Stimulated activated CD4-positive, alpha-beta T cell treated with anti-CD3 and anti-CD28 coated beads, Interleukin-12 subunit alpha, Interleukin-12 subunit beta, amount 100 ng/mL, for 24 hours (primary cell): ENCODE results near the gene GAB1.

ENCODE experiments used
- DNase-seq, 2 experiments: peaks; one replicate each; pipeline ENCODE4 v3.0.0-alpha.2; 2020; ENCODE audit warnings: low read depth in 2 of 2

Gene GAB1

DNA sequence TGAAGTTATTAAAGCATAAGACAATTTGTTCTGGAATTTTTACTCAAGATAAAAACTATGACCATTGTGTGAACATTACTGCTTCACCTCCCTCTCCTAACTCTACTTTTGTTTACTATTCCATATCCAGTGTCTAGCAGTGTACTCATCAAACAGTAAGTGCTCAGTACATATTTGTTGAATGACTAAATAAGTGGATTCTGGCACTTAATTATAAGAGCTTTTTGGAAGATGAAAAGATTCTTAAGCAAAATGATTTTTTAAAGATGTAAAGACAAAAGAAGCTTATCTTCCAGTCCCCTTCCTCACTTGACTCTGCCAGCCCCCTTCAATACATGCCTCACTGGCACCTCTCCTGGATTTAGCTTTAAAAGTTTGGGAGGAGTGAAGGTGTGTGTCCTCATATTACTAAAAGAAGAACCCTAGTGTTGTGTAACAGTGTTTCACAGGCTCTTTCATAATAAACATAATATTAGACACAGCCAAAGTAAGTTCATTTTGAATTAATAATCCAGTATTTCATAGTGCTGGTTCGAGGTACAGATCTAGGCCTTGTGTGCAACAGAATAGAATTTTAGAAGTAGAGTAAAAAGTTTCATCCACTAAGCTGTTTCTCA is 53.0 kb downstream of the GAB1 start:
- no peak for DNase-seq

DNA sequence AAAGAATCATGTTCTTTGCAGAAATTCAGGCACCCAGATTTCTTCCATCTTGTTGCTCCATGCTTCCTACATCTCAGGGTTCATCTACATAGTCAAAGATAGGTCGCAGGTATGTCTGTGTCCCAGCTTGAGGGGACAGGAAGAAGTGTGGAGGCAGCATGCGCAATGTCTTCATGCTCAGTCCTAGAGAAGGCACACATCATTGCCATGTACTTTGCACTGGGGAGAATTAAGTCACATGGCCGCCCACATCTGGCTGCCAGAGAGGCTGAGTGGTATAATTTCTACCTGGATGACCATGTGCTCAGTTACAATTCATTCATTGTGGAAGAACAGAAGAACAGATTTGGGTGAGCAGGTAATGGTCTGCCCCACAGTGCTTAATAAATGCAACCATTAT is 54.1 kb downstream of the GAB1 start:
- no peak for DNase-seq

DNA sequence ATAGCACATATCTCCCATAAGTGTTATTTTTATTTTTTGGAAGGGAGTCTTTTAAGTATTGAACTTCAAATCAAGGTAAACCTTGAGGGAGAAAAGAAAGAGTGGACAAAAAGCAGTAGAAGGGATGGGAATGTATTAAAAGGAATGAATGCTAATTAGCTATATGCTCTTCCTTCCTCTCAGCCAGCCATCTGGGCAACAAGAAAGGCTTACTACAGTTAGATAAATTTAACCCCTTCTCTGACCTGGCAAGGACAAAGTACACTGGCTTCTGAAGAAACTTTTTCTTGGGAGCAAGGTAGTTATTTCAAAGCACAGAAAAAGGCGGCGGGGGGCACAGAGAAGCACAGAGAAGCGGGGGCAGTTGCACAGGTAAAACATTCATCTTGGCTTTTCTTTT is 54.6 kb downstream of the GAB1 start:
- DNase-seq = no peak

DNA sequence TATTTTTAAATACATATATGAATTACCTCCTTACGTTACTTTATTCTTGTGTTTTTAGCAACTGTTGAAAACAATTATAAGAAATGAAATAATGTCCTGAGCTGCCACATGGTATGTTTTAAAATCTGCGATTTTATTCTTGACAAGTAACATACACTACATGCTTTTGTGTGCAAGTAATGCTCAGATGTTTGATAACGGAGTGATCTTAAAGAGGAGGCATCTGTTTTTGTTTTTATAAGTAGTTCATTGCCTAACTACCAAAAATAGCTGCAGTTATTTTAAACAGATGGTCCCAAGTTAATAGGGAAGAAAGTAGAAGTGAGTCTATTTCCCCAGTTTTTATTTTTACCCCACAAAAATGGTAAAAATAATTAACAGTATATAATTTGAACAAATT is 55.2 kb downstream of the GAB1 start:
- no peak for DNase-seq

DNA sequence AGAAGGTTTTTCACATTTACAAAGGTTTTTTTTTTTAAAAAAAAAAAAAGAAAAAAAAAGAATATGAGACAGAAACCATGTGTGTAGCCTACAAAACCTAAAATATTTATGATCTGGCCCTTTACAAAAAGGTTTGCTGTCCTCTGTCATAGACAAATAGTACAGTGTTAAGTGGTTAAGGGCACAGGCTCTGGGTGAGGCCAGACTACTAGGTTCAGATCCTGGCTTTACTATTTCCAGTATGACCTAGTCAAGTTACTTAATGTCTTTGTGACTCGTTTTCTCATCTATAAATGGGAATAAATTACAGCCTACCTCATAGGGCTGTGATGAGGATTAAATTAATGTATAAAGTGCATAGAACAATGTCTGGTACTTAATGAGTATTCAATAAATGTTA is 56.5 kb downstream of the GAB1 start:
- DNase-seq = no peak

DNA sequence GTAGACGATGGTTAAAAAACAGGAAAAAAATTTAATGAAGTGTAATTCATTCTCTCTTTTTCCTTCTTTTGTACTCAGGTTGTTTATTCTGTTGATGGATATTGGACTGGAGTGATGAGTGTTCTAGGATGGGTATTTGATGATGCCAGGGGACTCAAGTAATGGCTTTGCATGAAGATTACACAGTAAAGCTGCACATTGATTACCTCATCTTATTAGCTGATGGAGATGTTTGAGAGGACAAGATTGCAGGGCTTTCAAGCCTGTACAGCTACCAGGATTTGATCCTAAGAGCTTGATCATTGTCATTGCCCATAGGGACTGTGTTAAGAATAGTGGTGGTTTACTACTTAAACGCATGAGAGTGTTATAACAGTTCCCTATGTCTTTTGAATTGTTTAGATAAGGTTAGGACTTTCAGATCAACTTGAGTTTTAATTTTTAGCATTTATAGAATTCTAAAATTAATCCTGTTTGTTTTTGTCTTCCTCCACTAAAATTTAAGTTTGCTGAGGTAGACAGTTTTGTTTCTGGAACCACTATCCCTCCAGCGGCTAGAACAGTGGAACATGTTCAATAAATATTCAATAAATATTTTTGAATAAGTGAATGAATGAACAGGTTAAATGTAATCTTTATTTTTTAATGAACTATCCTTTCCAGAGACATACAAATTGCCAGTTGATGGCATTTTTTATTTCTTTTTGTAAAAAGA is 58.2 kb downstream of the GAB1 start:
- DNase-seq = no peak

DNA sequence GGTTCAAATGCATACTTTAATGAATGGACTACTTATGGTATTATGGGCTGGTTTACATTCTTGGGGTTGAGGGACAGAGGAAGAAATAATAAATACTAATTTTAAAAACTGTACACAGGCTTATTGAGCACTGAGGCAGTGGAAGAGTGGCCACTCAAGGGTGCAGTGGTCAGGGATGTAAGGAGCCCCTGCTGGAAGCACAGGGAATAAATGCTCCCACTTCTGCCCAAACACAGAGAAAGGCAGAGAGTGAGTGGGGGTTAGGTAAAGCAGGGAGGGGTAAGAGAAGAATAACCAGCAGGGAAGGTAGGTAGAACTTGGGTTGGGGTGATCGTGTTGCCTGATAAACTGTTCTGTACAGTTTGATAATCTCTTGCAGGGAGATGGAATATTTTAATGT is 60.0 kb downstream of the GAB1 start:
- no peak for DNase-seq

DNA sequence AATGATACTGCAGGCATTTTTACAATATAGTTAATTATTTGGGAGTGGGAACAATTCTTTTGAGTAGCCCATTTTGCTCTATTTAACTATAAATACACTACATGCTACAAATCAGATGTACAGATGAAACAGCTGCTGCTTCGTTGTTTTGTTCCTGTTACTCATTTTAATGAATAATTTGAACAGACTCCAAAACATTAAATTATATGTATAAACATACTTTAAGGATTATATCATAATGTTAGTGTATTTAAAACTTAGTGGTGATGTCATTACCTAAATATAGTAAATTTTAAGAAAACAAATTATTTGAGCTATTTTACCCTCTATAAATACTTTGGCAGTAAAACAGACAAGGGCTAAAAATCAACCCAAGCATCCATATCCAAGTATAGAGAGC is 60.7 kb downstream of the GAB1 start:
- DNase-seq = no peak

DNA sequence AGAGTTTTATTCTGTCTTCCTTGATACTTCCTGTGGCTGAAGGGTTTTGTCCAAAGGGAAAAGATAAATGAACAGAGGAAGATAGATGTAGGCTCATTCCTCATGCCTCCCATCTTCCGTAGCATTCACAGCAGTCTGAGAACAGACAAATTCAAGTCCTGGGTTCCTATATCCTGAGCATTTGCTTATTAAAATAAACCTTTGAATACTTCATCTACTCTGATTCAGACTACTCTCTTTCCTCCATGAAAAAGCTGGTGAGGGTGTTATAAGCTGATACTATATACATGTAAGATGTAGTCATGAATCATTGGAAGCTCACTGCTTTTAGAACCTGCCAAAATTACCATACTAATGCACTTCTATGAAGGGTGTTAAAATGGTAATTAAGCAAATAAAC is 61.2 kb downstream of the GAB1 start:
- no peak for DNase-seq

DNA sequence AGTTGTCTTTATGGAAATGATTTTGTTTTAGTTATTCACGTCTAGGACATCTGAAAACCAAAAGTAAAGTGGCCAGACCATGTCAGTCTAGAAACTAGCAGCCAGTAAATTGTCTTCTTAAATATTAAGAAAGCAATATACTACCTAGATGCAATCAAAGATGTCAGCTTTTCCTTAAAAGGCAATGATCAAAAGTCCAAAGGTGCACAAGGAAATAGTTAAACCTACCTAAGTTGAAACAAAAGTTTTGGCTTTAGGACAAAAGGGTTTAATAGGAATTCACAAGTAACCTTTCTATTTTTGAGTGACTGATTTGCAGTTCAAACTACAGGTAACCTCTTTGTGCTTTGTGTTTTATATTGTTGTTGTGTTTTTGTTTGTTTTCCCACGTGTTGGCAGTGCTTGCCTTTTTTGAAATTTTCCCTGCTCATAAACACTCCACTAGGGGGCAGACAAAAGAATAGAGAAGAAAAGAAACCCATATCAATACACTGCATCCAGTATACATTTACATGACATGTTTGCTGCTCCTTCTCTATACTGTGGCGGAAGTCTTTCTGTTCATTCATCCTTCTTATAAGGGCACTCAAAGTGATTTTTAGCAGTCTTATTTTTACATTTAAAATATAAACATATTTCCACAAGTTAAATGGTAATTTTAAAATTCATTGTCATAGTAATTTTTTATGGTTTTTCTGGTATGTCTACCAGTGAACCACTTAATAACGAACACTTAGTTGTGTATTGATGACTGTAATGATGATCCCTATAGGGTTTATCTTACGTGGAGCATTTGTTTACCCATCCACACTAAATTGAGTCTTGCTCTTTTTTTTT is 62.7 kb downstream of the GAB1 start:
- no peak for DNase-seq

DNA sequence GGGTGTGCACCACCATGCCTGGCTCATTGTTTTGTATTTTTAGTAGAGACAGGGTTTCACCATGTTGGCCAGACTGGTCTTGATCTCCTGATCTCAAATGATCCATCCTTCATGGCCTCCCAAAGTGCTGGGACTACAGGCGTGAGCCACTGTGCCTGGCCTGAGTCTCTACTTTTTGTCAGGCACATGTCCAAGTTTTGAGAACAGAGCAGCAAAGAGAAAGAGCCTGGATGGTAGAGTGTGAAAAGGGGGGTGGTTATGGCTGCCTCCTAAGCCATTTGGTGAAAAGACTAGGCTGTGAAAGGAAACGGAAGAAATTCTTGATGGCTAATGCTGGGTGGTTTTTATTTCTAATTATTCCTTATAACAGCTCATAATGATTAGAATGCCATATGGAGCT is 63.4 kb downstream of the GAB1 start:
- DNase-seq = no peak

DNA sequence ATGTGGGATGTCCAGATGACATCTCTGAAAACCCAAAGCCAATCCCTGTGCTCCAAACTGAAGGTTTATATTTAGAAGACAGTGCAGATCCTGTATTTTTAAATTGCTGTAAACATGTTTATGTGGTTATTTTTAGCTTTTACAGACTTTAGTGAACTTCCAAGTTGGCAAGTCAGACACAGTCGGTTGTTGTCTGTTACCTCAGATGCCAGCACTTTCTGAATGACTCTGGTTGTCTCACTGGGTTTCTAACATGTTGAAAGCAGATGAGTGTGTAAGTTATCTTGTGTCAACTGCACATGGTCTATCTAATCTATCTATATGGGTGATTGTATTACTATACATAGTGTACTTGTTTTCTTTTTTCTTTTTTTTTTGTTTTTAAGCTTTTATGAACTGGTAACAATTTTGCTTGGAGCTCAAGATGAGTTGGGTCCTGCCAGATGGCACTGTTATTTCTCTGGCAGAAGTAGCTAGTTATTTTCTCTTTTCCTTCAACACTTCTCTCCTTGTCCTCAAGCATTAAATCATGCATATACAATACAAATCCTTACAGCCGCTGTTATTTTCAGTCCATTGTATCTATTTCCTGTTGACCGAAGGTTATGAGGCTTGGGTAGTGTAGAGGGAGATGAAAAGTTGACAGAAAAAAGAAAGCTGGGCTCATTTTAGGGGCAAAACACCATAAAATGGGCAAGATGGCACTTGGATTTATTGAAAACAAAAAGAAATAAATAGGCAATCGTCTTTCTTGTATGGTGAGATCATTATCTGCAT is 66.3 kb downstream of the GAB1 start:
- DNase-seq = no peak

DNA sequence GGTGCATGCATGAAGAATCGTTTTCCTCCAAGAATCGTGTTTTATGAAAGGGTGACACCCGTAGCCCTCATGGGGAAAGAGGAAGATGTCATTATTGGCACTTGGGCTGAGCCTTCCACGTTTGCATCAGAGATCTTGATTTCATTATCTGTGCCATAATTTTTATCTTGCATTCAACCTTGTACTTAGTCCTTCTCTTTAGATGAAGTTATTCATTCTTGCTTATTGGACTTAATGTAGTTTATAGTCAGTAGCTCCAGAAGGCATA is 66.8 kb downstream of the GAB1 start:
- no peak for DNase-seq

DNA sequence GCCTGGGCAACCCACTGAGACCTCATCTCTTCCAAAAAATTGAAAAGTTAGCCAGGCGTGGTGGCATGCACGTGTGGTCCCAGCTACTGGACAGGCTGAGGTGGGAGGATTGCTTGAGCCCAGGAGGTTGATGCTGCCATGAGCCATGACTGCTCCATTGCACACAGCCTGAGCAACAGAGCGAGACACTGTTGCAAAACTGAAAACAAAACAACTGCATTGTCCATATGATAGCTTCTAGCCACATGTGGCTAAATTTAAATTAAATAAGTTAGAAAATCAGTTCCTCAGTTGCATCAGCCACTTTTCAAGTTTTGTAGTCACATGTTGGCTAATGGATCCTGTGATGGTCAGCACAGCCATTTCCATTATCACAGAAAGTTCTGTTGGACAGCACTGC is 67.9 kb downstream of the GAB1 start:
- DNase-seq = no peak

DNA sequence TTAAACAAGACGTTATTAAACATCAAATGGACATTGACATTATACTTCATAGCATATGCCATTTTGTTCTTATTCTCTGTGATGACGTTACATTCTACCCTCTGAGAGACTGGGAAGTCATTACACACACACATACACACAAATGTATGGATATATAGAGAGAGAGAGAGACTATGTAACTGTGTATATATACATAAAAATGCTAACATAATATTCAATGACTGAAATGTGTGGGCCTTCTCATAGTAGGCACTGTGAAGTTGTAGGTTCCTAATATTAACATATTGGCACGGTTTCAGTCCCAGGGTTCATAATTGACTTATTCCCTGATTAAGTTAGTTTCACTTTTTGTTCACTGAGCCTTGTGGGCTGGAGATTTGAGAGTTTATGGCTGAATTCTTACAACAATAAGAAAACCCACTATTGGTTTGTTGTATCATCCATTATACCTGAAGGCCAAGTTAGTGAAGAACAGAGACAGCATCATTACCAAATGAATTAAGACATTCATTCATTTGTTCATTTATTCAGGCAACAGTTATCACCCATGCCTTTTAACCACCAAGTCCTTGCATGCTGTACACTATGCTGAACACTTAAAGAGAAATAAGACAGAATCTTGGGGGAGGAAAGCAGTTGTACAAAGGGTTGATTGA is 68.5 kb downstream of the GAB1 start:
- DNase-seq = no peak

DNA sequence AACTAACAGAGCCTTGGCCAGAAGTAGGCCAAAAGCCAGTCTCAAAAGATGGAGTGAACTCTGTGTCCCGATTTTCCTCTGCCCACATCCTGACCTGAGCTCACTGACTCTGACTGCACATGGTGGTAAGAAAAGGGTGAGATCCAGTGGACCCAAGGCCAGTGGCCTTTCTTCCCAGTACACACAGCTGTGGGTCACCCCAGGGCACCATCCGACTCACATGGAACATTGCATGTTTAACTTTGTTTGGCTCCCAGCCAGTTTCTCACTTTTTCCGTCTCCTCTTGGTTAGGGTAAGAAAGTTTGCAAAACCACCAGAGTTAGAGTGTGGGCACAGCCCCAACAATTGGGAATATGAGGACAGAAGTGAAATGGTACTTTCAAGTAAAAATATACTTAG is 69.8 kb downstream of the GAB1 start:
- DNase-seq = peak in 1 of 2 experiments; percentile 17

DNA sequence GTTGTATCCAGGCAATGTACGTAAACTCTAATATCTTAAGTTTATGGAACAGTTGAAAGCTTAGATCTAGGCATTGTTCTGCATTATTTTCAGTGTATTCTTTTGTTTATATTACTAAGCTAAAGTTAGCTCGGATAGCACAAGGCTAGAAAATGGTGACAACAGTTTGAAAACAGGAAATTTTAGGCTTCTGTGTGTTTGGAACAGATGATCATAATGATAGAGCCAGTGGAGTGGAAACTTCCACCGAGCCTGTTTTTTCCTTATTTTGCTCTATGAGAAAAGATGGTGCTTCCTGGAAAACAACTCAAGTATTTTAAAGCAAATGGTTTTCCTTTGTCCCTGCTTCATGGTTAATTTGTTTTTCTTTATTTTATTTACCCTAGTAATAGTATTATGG is 70.8 kb downstream of the GAB1 start:
- DNase-seq = no peak

DNA sequence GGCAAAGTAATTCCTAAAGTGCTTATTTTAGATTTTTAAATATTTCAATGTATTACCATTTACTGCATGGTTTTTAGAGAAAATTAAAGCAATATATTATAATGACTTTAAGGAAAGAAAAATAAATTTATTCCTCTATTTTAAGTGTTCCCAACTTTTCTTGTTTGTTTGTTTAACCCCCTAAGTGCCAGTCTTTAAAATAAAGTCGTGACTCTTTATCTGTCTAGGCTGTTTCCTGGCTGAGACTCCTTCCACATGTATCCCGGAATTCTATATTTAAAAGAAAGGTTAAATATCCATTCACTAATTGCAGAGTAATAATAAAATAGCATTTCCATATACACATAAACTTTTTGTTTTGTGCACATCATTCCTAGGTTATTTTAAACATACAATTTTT is 71.2 kb downstream of the GAB1 start:
- no peak for DNase-seq

DNA sequence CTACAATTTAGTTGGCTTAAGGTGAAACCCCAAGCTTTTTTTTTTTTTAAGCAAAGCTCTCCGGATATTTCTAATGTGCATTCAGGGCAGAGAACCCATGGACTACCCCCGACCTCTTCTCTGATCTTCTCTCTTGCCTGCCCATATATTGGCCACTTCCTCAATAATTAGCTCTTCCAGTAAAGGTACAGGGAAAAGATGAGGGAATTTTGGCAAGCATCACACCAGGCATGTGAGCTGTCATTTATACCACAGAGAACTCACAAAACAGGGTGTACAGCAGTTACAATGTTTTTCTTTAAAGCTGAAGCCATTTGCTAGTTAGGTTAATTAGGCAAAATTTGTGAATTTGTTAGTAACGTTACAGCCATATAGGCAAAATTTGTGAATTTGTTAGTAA is 73.3 kb downstream of the GAB1 start:
- DNase-seq = no peak

DNA sequence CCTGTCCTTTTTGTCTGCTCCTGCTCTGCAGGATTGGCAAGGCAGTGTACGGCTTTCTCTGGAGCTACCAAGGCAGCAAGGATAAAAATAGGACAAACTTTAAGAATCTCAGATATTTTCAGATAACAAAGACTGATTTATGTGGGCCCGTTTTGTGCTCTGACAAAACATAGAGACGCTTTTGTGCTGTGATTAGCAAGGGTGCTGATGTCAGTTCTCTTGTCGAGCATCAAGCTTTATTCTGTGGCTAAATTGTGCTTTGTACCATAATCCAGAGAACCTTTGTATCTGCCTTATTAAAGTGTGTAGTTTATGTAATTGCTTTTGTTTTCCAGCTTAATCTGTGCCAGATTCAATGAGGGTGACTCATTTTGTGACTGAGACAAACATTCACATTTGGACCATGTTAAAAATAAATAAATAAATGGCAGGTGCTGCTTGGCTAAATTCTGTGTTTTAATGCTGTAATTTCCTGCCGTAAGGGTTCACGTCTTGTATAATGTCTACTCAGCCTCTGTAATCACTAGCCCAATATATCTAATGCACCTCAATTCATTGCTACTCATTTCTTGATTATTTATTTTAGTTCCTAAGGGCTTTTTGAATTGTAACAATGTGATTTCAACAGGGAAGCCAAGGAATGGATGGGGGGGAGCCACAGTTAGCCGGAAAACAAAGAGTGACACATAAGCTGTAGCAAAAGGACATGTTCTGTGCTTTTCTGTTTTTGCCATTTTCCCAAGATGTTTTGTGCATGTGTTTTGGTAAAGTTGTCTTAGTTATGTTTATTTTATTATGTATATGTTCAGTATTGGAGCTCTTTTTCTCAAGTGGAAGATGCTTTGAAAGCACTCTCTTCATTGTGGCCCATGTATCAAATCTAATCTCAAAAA is 75.1 kb downstream of the GAB1 start:
- DNase-seq = no peak

DNA sequence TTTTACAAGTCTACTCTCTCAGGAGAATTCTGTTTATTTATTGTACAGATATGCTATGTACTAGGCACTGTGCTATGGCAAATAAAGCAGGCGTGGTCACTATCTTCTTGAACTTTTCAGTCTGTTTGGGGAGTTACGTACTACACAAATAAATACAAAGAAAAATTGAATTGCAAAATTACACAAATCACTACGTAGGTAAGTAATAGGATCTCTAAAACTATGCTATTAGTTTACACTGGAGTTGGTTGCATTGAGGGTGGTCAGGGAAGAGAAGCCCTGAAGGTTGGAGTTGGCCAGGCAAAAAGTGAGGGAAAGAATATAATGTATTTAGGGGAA is 75.7 kb downstream of the GAB1 start:
- no peak for DNase-seq
